HL-60 (cell line): ENCODE measurements around the gene ATP9B.

ENCODE experiments used
- CTCF ChIP-seq: IDR thresholded peaks from one replicate; pipeline ENCODE4 v1.5.1; 2011; ENCODE audit warnings: low read length, control low read depth, inconsistent platforms; ENCODE audit not compliant: insufficient read depth
- POLR2AphosphoS5 ChIP-seq: IDR thresholded peaks from 2 replicates; pipeline ENCODE4 v1.6.1; 2012; ENCODE audit warnings: low read depth

- TF ChIP-seq CTCF (no peak), POLR2AphosphoS5 (no peak)
Measured at GRCh38 chr18:79400591-79401381, 331.6 kb downstream of the ATP9B start.
